HL-60 (cell line): ENCODE results near the gene DENND5A.

Experiments used
- GABPA ChIP-seq: IDR thresholded peaks from 2 replicates; pipeline ENCODE4 v1.6.1; 2012; ENCODE audit warnings: low read depth
- POLR2AphosphoS5 ChIP-seq: IDR thresholded peaks from 2 replicates; pipeline ENCODE4 v1.6.1; 2012; ENCODE audit warnings: low read depth
- SPI1 ChIP-seq: IDR thresholded peaks from 2 replicates; pipeline ENCODE4 v1.6.1; 2012; ENCODE audit warnings: low read depth, mild to moderate bottlenecking, borderline replicate concordance
- TF ChIP-seq, protein P1 (sequence below): IDR thresholded peaks from one replicate; pipeline ENCODE4 v1.5.1; 2011; ENCODE audit warnings: low read length, control low read depth, inconsistent platforms; ENCODE audit not compliant: insufficient read depth
- TF ChIP-seq, protein P2 (sequence below): IDR thresholded peaks from 2 replicates; pipeline ENCODE4 v1.6.1; 2012; ENCODE audit warnings: low read depth; ENCODE audit not compliant: insufficient replicate concordance

DNA sequence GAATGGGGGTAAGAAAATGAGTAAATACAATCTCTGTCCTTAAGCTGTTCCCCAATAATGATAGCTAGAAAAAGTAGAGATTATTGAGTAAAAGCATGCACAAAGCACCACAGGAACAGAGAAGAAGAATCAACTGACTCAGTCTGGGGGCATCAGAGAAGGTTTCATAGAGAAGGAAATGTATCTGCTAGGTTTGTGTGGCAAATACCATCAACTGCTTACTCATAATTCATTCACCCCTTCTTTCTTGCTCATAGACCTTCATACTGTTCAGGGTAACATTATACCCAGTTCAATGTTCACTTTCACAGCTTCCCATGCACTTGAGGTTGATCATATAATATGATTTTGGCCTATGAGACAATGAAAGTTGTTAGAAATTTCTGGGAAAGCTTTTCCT lies 88.6 kb downstream of the DENND5A start:
- TF ChIP-seq, protein P1, sequence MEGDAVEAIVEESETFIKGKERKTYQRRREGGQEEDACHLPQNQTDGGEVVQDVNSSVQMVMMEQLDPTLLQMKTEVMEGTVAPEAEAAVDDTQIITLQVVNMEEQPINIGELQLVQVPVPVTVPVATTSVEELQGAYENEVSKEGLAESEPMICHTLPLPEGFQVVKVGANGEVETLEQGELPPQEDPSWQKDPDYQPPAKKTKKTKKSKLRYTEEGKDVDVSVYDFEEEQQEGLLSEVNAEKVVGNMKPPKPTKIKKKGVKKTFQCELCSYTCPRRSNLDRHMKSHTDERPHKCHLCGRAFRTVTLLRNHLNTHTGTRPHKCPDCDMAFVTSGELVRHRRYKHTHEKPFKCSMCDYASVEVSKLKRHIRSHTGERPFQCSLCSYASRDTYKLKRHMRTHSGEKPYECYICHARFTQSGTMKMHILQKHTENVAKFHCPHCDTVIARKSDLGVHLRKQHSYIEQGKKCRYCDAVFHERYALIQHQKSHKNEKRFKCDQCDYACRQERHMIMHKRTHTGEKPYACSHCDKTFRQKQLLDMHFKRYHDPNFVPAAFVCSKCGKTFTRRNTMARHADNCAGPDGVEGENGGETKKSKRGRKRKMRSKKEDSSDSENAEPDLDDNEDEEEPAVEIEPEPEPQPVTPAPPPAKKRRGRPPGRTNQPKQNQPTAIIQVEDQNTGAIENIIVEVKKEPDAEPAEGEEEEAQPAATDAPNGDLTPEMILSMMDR: no peak
- no peak for TF ChIP-seq POLR2AphosphoS5
- TF ChIP-seq, protein P2, sequence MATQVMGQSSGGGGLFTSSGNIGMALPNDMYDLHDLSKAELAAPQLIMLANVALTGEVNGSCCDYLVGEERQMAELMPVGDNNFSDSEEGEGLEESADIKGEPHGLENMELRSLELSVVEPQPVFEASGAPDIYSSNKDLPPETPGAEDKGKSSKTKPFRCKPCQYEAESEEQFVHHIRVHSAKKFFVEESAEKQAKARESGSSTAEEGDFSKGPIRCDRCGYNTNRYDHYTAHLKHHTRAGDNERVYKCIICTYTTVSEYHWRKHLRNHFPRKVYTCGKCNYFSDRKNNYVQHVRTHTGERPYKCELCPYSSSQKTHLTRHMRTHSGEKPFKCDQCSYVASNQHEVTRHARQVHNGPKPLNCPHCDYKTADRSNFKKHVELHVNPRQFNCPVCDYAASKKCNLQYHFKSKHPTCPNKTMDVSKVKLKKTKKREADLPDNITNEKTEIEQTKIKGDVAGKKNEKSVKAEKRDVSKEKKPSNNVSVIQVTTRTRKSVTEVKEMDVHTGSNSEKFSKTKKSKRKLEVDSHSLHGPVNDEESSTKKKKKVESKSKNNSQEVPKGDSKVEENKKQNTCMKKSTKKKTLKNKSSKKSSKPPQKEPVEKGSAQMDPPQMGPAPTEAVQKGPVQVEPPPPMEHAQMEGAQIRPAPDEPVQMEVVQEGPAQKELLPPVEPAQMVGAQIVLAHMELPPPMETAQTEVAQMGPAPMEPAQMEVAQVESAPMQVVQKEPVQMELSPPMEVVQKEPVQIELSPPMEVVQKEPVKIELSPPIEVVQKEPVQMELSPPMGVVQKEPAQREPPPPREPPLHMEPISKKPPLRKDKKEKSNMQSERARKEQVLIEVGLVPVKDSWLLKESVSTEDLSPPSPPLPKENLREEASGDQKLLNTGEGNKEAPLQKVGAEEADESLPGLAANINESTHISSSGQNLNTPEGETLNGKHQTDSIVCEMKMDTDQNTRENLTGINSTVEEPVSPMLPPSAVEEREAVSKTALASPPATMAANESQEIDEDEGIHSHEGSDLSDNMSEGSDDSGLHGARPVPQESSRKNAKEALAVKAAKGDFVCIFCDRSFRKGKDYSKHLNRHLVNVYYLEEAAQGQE: no peak
- no peak for TF ChIP-seq GABPA
- no peak for TF ChIP-seq SPI1
